Measurements from ENCODE around the gene C5orf63.

DNA sequence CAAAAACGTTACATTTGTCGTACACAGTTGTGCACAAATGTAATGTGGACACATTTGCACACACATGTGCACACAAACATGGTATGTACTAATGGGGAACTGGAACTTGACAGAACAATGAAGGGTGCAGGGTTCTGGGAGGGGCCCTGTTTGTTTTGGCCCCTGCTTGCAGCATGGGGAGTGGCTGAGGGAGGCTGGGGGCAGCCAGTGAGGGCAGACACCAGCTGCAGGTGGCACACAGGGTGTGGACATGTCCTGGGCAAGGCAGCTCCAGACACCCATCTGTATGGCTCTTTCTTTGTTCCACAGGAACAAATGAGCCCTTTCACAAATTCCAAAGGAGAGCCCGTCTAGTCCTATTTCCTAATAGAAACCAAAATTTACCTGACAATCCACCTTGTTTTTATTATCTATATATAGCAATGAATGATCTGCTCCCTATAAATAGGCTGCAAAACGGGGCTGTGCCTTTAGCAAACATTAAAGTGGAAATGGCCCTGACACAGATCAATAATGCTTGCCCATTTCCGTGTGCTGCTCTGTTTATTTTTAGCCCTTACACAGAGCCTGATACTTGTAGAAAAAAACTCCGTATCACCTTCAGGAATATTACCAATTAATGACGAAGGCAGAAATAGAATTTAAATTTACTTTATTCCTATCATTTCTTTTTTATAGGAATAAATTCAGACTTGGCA lies 69.4 kb downstream of the C5orf63 start:
- TF ChIP-seq POLR2A (IDR thresholded peaks at IDR 0.05; ENCODE audit: low read depth, low read length) (no peak), TAF1 (IDR thresholded peaks at IDR 0.05; ENCODE audit: low read depth, low read length) (no peak)

All from GM12891 (cell line).